ENCODE results near the gene TAF11L2. TPM values are rescaled to one million over a fixed set of nuclear protein-coding genes. Genes with fewer than 3 reads are reported as not detected.
"Not testable (repeated sequence)": the region's sequence is repeated elsewhere in the genome, so short reads cannot be mapped to it uniquely, and the experiment has no call there.

The TAF11L2 gene
- polyA plus RNA-seq, 2 of the 4 experiments (the other 2 are of a cell fraction) = not detected

DNA sequence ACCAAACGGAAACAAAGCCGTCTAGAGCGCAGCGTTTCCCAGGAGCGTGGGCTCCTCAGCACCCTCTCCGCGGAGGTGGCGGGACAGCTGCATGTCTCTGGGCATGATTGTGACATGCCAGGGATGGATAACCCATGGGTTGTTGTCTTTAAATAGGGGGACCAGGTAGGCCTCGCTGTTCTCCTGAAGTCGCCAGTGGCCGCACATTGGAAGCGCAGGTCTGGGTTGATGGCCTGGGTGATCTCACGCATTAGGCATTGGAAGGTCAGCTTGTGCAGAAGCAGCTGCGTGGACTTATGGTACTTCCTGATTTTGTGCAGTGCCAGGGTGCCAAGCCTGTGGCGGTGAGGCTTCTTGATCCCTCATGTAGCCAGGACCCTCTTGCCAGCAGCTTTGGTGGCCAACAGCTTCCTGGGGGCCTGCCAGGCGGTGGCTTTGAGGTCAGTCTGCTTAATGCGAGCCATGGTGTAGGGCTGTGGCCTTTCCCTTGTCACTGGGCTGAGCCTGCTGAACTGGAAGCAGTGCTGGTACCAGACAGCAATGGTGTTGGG, 13.8 kb downstream of the TAF11L2 start:
- no peak overlapping the region for H3K4me2 ChIP-seq
- DNase-seq (ENCODE audit: low read depth in 1 of 2, low spot score in 1 of 2) = no peak
- no peaks in the 10 kb centered on the region for H3K4me1 ChIP-seq
- H3K9me3 ChIP-seq = no peaks in the 10 kb centered on the region
- H3K4me3 ChIP-seq = no peak overlapping the region
- no peak overlapping the region for H3K27ac ChIP-seq
- 92% methylated on average over 17 of the region's 17 CpGs for WGBS (ENCODE audit: missing lambda C conversion rate)
- no peak for FAIRE-seq
- ATAC-seq = no peak
- ChIA-PET CTCF (no interaction called here), POLR2A (no interaction called here)
- no peak for TF ChIP-seq SREBF2 (IDR thresholded peaks at IDR 0.05)
- TF ChIP-seq NFE2L2 (conservative IDR thresholded peaks at IDR 0.05; ENCODE audit: low read length) = no peak
- TF ChIP-seq REST (IDR thresholded peaks at IDR 0.05) = no peak
- no peak for TF ChIP-seq PBX3 (IDR thresholded peaks at IDR 0.05)
- no peak for TF ChIP-seq CTCF (IDR thresholded peaks at IDR 0.05)
- no peak for TF ChIP-seq HMGXB4 (CRISPR knock-in tag; IDR thresholded peaks at IDR 0.05; ENCODE audit: borderline replicate concordance)
- no peak for TF ChIP-seq RARB (CRISPR knock-in tag; IDR thresholded peaks at IDR 0.05)
- TF ChIP-seq KDM1A (IDR thresholded peaks at IDR 0.05; ENCODE audit: low read depth) = no peak
- TF ChIP-seq BCL3 (IDR thresholded peaks at IDR 0.05) = no peak
- TF ChIP-seq RAD21 (conservative IDR thresholded peaks at IDR 0.05 in 1 of 2, IDR thresholded peaks at IDR 0.05 in 1 of 2) = no peak
- no peak for TF ChIP-seq ELK1 (IDR thresholded peaks at IDR 0.05; ENCODE audit: low read depth, low read length)
- TF ChIP-seq HOXB13 (CRISPR knock-in tag; IDR thresholded peaks at IDR 0.05; ENCODE audit: low read depth) = no peak
- TF ChIP-seq FOSL2 (IDR thresholded peaks at IDR 0.05) = no peak
- TF ChIP-seq FOSL2 (CRISPR knock-in tag; IDR thresholded peaks at IDR 0.05) = no peak
- TF ChIP-seq RCOR1 (IDR thresholded peaks at IDR 0.05; ENCODE audit: low read depth, low read length) = no peak
- TF ChIP-seq MAZ (IDR thresholded peaks at IDR 0.05; ENCODE audit: borderline replicate concordance, low read depth, low read length) = no peak

GRCh38 chr5:17517526-17517925, 19.5 kb downstream of the TAF11L2 start:
- FAIRE-seq; H3K4me1 ChIP-seq; H3K27ac ChIP-seq; H3K9me3 ChIP-seq; CTCF ChIA-PET; POLR2A ChIA-PET; ATAC-seq; H3K4me2 ChIP-seq; H3K4me3 ChIP-seq; DNase-seq (ENCODE audit: low read depth in 1 of 2, low spot score in 1 of 2): not testable (repeated sequence)
- WGBS (ENCODE audit: missing lambda C conversion rate) = 88% methylated on average over 12 of the region's 12 CpGs

GRCh38 chr5:17518067-17518466, 20.0 kb downstream of the TAF11L2 start, which contains the start of gene TAF11L3:
Gene TAF11L3 (plus strand): TSS chr5:17518367.
- CTCF ChIA-PET; H3K9me3 ChIP-seq; H3K4me1 ChIP-seq; H3K4me3 ChIP-seq; POLR2A ChIA-PET; ATAC-seq; DNase-seq (ENCODE audit: low read depth in 1 of 2, low spot score in 1 of 2); FAIRE-seq; H3K4me2 ChIP-seq; H3K27ac ChIP-seq: not testable (repeated sequence)
- no CpG with 5 or more reads among the region's 15 CpGs for WGBS (ENCODE audit: missing lambda C conversion rate)

DNA sequence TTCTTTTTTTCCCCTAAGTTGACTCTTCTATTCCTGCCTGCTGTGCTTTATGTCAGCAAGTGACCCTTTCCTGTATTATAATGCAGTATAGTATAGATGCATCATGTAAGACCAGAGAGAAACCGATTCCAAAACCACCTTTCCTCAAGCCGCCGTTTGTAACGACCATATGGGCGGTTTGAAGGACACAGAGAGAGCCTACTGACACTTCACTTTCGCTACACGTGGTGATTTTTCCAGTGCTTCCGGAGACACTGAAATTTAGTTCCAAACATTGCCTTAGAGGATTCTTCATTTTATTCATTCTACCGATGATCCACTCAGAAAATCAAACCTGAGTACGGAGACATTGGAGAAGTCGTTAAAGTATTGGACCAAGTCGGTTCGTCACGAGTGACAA, 21.5 kb downstream of the TAF11L2 start:
- POLR2A ChIA-PET; CTCF ChIA-PET; DNase-seq (ENCODE audit: low read depth in 1 of 2, low spot score in 1 of 2); H3K4me3 ChIP-seq; H3K9me3 ChIP-seq; FAIRE-seq; ATAC-seq; H3K27ac ChIP-seq; H3K4me1 ChIP-seq; H3K4me2 ChIP-seq: not testable (repeated sequence)
- WGBS (ENCODE audit: missing lambda C conversion rate) = 90% methylated on average over 9 of the region's 14 CpGs
